PC-3 (cell line): ENCODE data around the gene KRTAP3-2.
"Not testable (repeated sequence)": the region's sequence is repeated elsewhere in the genome, so short reads cannot be mapped to it uniquely, and the experiment has no call there.

Experiments used
- EZH2 ChIP-seq: fragments of 300-600 bp; sonication (generic); IDR thresholded peaks from one replicate; pipeline ENCODE4 v1.6.1; 2017; ENCODE audit warnings: antibody characterized with exemption, mild to moderate bottlenecking, low read length; ENCODE audit not compliant: unreplicated experiment
- EZH2phosphoT487 ChIP-seq: fragments of 300-600 bp; sonication (generic); IDR thresholded peaks from 2 replicates; pipeline ENCODE4 v1.6.1; 2018; ENCODE audit warnings: mild to moderate bottlenecking, antibody characterized with exemption, low read length, borderline replicate concordance
- TF ChIP-seq, protein P1 (sequence below): fragments of 300-600 bp; sonication (generic); conservative IDR thresholded peaks from 2 replicates; pipeline ENCODE4 v1.5.1; 2017; ENCODE audit warnings: antibody characterized with exemption, low read depth, mild to moderate bottlenecking, low read length

GRCh38 chr17:41046735-41047465, 47.2 kb upstream of the KRTAP3-2 start, which contains the start of gene KRTAP2-1:
- TF ChIP-seq EZH2, EZH2phosphoT487: not testable (repeated sequence)
- TF ChIP-seq, protein P1, sequence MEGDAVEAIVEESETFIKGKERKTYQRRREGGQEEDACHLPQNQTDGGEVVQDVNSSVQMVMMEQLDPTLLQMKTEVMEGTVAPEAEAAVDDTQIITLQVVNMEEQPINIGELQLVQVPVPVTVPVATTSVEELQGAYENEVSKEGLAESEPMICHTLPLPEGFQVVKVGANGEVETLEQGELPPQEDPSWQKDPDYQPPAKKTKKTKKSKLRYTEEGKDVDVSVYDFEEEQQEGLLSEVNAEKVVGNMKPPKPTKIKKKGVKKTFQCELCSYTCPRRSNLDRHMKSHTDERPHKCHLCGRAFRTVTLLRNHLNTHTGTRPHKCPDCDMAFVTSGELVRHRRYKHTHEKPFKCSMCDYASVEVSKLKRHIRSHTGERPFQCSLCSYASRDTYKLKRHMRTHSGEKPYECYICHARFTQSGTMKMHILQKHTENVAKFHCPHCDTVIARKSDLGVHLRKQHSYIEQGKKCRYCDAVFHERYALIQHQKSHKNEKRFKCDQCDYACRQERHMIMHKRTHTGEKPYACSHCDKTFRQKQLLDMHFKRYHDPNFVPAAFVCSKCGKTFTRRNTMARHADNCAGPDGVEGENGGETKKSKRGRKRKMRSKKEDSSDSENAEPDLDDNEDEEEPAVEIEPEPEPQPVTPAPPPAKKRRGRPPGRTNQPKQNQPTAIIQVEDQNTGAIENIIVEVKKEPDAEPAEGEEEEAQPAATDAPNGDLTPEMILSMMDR = not testable (repeated sequence)
